Stimulated activated CD4-positive, alpha-beta T cell treated with anti-CD3 and anti-CD28 coated beads, Interleukin-15, amount 100 ng/mL, for 1 hour (primary cell): ENCODE measurements around the gene SOX6.
"Not testable (repeated sequence)": the region's sequence is repeated elsewhere in the genome, so short reads cannot be mapped to it uniquely, and the experiment has no call there.

Experiments
- DNase-seq, 2 donors: peaks; one replicate each; pipeline ENCODE4 v3.0.0-alpha.2; 2020; ENCODE audit warnings: low read depth in 1 of 2, low spot score in 1 of 2

Gene SOX6

DNA sequence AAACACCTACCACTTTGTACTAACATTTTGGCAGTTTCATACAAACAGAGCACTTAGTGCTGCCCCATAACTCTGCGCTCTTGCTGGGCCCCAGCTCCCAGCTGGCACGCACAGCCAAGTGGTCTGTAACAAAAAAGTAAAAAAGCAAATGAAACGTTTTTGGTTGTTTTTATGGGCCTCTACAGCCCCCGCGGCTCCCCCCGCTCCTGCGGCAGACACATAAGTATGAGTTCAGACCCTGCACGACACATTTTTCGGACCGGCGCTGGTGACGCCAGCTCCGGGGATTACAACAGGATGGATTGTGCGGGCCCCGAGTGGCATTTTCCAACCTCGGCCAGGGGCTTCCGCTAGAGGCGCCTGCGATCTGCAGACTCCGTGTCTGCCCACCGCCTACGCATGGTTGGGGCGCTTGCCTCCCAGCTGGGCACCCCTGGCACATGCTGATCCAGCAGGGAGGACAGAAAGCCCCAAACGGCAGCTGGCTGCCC lies 418.2 kb downstream of the SOX6 start:
- DNase-seq, result no peak

DNA sequence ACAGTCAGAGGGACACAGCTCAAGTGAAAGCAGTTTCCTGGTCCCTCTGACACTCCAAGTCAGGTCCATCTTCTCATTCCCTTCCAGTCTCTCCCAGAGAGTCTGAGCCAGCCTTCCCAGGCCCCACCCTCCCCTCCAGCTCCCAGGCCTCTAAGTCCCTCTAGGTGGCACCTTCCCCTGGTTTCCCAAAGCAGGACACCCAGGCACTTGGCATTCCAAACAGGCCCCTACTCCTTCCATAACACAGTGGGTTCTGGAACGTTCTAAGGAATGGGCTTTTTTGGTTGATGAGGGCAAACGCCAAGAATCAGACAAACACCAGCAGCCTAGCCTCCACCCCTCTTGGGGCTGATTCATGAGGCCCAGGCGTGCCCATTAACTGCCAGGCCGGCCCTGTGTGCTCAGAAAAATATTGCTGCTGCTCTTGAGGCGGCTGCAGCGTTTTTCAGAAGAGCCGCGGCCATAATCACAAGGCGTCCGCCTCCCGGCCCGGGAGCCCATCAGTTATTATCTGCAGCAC lies 418.7 kb downstream of the SOX6 start:
- no peak for DNase-seq

DNA sequence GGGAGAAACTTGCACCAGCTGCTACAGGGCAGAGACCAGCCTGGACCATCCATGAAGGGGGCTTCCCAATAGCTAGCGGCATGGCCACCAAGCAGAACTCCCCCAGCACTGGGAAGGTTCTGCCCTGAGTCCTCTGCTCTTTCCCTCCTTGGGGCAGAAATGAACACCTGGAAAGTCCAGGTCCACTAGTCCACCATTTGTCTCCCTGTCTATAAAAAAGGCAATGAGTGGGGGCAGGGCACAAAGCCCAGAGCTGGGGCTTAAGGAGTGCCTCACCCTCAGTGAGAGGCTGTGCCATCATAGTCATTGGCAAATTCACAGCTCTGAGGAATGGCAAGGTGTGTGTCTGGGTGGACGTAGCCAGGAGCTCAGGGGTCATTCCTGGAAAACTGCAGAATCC lies 420.3 kb downstream of the SOX6 start:
- DNase-seq, result no peak

DNA sequence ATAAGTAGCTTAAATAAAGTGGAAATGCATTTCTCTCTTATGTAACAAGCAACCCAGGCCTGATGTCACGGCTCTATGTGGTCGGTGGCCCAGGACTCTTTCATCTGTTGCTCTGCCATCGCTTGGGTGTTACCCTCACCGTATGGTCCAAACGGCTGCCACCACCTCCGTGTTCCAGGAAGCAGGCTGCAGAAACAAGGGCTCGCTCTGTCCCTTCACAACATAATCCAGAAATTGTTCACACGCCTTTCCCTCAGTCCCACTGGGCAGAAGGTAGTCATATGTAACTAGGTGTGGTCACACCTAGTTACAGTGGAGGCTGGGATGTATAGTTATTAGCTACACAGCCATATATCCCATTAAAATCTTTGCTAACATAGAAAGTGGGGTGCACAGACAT lies 421.0 kb downstream of the SOX6 start:
- DNase-seq, result no peak

DNA sequence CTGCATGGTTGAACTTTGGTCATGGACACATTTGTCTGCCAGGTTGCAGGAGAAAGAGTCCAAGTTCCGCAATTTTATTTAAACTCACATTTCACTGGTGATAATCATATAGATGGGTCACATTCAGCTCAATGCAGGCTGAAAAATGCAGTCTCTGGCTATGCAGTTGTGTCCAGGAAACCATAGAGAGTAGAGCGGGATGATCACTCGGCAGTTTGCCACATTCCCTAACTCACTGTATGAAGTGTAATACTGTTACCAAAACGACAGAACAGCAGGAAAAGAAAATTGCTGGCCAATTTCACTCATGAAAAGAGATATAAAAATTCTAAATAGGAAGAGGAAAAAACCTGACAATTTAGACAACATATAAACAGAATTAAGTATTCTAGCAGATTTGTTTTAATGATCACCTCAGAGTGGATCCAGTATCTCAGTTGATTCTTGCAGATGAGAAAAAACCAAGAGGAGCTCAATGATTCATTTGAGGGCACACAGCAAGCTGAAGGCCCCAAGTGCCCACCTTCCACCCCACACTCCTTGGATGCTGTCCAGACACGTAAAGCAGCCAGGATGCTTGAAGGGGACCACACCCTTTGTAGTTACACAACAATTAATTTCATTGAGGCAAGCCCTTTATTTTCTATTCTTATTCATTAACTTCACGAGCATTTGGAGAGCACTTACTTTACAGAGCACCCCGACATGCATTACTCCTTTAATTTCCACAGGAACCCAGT lies 422.3 kb downstream of the SOX6 start:
- DNase-seq, result no peak

DNA sequence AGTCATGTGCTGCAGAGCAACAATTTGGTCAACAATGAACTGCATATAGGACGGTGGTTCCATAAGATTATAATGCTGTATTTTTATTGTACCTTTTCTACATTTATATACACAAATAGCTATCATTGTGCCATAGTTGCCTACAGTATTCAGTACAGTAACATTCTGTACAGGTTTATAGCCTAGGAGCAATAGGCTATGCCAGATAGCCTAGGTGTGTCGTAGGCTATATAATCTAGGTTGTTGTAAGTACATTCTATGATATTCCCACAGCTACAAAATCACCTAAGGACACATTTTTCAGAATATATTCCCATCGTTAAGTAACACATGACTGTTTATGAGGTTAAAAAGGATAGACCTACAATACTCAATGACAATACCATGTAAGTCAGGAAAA lies 423.9 kb downstream of the SOX6 start:
- DNase-seq, result no peak

DNA sequence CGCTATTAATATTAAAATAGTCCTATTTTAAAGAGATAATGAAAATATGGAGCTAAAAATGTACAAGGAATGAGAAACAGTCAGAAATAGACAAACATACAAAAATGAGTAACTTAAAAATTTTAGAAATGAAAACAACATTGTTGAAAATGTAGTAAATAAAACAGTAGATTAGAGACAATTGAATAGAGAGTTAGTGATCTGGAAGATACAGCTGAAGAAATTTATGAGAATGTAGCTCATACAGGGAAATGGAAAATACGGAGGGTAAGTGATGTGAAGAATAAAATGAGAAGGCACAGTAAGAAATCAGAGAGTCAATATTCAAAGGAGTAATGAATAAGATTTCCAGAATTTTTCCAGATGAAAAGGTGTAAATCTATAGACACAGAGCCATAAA lies 424.8 kb downstream of the SOX6 start:
- no peak for DNase-seq

DNA sequence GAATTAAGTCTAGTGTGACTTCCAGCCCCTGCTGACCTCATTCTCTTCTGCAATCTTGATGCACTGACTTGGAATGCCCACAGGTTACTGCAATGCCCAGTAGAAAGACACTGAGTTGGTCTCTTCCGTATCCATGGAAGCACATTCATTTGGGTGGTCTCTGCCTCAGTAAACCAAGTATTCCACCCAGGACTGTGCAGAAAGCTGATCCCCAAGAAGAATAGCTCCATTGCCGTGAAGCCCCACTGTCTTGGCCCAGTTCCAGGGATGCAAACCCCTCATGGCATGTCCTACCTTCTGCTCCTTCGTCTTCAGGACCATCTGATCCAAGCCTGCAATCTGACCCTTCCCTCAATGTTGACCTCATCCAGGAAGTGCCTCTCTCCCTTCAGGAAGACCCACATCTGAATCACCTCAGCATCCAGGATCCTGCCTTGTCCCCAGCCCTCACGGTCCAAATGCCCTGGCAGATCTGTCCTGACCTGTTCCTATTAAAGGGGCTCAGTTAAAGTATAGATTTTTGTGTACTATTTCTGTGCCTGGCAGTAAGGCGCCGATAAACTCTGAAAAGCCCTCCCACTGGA lies 425.8 kb downstream of the SOX6 start:
- DNase-seq, result no peak

DNA sequence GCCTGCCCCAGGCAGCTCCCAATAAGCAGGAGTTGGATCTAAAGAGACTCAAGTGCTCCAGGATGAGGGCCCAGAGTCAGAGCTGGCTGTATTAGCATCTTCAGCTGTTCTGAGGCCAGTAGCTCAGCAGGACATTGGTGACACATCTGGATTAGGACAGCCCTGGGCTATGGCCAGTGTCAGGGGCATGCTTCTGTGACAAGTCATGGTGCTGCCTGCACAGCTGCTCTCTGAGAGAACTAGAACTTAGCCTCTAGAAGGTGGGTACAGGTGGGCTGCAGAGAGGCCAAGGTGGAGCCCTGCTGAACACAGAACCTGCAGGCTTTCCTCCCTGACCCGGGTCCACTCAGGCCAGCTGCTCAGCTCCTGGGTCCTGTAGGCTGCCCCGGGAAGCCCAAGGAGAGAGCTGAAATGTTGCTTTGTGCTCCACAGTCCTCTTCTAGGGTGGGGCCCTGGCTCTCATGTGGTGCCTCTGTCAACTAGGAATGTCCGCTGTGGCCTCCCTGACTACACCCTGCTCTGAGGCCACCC lies 426.9 kb downstream of the SOX6 start:
- no peak for DNase-seq

DNA sequence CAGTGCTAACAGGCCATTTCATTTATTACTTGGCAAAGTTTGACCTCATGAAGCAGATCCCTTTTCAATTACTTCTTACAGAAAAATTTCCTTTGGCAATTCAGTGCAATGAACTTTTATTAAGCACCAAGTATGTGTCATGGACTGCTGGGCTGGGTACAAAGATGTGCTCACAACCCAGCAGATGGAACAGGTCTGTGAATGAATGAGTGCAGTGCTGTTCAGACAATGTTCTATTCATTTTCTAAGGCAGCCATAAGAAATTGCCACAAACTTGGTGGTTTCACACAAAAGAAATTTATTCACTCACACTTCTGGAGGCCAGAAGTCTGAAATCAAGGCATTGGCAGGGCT lies 428.5 kb downstream of the SOX6 start:
- DNase-seq, result no peak

DNA sequence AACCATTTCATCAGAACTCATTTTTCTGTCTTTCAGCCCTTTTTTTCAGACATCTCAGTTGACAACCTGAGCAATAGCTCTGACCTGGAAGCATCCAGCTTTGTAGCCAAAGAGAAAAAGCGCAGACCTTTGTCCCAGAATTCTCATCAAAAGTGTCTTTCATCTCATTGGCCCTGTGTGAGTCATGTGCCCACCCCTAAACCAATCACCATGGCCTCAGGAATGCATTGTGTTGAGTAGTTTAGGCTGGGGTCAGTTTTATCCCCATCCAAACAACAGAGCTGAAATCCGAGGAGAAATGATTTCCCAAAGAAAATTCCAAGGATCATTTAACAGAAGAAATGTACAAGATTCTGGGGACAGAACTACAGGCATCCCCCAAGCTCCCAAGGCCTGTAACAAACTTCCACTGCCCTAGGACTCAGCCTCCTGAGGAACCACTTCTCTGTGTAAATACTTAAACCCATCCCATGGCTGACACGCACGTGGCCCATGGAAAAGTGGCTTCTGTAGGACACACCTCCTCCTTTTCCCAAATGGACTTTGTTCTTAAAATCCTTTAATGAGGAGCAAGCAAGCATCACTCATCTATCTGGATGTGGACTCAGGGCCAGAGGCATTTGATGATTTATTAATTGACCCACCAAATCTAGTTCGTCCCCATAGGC lies 429.0 kb downstream of the SOX6 start:
- no peak for DNase-seq

DNA sequence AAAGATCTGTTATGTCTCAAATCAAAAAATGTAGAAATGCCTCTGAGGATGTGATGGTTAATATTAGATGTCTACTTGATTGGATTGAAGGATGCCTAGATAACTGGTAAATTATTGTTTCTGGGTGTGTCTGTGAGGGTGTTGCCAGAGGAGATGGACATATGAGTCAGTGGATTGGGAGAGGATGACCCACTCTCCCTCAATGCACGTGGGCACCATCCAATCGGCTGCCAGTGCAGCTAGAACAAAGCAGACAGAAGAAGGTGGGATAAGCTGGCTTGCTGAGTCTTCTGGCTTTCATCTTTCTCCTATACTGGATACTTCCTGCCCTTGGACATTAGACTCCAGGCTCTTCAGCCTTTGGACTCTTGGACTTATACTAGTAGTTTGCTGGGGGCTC lies 430.3 kb downstream of the SOX6 start:
- no peak for DNase-seq

DNA sequence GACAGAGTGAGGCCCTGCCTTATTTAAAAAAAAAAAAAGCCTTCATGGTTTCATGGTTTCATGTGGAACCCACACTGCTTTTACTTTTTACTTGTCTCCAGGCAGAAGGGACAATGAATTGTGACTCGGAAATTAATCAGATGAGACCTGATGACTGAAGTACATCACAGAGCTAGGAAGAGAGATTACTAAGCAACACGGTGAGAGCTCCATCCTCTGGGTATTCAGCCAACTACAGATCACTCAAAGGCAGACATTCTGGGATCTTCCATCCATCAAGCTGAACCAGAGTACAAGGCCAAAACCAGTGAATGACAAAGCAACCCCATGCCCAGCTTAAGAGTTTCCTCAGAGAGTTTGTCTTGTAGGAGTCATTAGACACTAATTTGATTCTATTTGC lies 433.2 kb downstream of the SOX6 start:
- no peak for DNase-seq

DNA sequence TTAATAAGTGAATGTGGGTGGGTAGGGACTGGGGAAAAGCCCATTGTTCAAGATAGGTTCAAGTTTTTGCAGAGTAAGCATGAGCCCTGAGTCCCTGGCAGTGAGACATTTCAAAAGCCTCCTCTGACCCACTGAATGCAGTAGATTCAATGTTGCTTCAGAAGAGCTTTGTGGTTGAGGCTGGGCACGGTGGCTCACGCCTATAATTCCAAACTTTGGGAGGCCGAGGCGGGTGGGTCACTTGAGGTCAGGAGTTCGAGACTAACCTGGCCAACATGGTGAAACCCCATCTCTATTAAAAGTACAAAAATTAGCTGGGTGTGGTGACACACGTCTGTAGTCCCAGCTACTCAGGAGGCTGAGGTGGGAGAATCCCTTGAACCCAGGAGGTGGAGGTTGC lies 433.6 kb downstream of the SOX6 start:
- DNase-seq, result not testable (repeated sequence)

DNA sequence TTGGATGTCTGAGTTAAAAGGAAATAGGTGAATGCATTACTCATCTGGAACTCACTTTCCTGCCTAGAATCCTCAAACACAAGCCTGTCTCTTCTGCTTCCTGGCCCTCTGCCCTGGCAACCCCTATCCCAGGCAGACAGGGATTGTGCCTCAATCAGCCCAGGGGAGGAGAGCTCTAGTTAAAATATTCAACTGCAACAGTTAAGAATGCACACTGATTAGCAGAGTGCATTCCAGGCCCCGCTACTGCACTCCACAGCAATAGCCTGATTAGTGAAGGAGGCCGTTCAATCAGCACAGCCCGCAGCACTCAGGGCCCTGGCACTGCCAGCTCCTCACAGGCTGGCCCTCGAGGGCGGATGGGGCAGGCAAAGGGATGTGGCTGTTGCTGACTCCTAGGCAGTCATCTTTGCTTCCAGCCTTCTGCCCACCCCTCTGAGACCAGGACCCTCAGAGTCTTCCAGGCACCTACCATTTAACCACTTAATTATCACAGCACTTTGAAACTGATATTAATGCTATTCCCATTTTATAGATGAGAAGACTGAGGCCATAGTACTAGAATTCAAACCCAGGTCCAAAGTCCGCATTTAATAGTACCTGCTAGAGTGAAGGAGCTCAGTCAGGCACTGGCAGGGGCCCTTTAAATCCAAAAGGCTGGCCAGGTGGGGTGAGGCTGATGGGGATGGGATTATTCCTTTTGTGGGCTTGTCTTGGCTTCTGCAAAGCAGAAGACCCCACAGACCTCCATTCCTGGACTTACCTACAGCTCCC lies 435.3 kb downstream of the SOX6 start:
- DNase-seq, result no peak

DNA sequence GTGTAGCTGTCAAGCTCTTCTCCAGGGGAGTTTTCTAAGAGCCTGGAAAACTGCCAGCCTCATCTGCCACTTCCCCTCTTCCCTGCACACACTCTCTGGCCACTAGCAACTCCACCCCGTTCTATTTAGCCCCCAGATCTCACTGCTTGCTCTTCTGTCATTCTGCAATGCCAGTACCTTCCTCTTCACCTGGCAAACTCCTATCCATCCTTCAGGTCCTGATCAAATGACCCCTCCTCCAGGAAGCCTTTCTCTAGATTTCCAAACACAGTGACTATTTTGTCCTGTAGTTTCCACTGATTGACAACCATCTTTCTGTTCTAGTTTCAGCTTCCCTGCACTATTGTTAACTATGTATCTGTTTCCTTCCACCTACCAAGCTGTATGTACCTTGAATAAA lies 437.7 kb downstream of the SOX6 start:
- DNase-seq, result no peak

DNA sequence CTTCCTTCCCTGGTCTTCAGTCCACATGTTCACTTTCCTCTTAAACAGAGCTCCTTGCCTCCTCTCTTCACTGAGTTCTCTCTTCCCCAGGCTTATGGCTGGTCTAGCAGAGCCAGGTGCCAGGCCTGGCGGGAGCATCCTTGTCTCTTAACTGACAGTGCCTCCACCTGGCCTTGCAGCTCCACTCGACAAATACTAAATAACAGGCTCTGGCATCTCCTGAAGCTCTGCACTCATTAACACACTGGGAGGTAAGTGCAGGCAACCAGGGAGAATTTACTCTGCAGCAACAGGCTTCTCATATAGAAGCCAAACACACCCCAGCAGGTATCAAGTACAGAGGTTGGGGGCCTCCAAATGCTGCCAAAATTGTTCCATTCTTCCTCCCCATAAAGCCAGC lies 438.1 kb downstream of the SOX6 start:
- DNase-seq, result no peak
